Endodermal cell (in vitro differentiated cells): ENCODE measurements around the gene MGAT5. TPM values are rescaled to one million over a fixed set of nuclear protein-coding genes. Genes with fewer than 3 reads are reported as not detected.

Source experiments
- DNase-seq: peaks from one replicate; pipeline ENCODE4 v3.0.0-alpha.2; 2017
- H3K27ac ChIP-seq: 2 replicates; pipeline ENCODE4 v1.5.1; 2013; ENCODE audit warnings: mild to moderate bottlenecking, low read depth, low read length, moderate library complexity
- H3K27me3 ChIP-seq: 2 replicates; pipeline ENCODE4 v1.6.1; 2013; ENCODE audit warnings: mild to moderate bottlenecking, low read length, moderate library complexity; ENCODE audit not compliant: insufficient read depth, control insufficient read depth, poor library complexity, severe bottlenecking
- H3K36me3 ChIP-seq: 2 replicates; pipeline ENCODE4 v1.7.0; 2013; ENCODE audit warnings: mild to moderate bottlenecking, low read length, moderate library complexity; ENCODE audit not compliant: control insufficient read depth, insufficient read depth
- H3K4me1 ChIP-seq: one replicate; pipeline ENCODE4 v1.7.0; 2013; ENCODE audit warnings: low read length; ENCODE audit not compliant: control insufficient read depth, insufficient read depth
- H3K4me3 ChIP-seq: 2 replicates; pipeline ENCODE4 v1.5.1; 2013; ENCODE audit warnings: mild to moderate bottlenecking, low read length, moderate library complexity
- H3K9ac ChIP-seq: 2 replicates; pipeline ENCODE4 v1.6.1; 2013; ENCODE audit warnings: mild to moderate bottlenecking, low read length, moderate library complexity; ENCODE audit not compliant: poor library complexity, severe bottlenecking; ENCODE audit errors: extremely low read depth
- H3K9me3 ChIP-seq: 2 replicates; pipeline ENCODE4 v1.6.1; 2013; ENCODE audit warnings: mild to moderate bottlenecking, low read length, moderate library complexity; ENCODE audit not compliant: control insufficient read depth
- H3K27ac Mint-ChIP-seq: 2 replicates; pipeline ENCODE4 v1.8.0; 2020; ENCODE audit warnings: mixed read lengths
- H3K27me3 Mint-ChIP-seq: 2 replicates; pipeline ENCODE4 v1.8.0; 2021; ENCODE audit warnings: mild to moderate bottlenecking, mixed read lengths; ENCODE audit not compliant: insufficient read depth
- H3K36me3 Mint-ChIP-seq: 2 replicates; pipeline ENCODE4 v1.8.0; 2020; ENCODE audit warnings: low read depth, mixed read lengths
- H3K4me1 Mint-ChIP-seq: 2 replicates; pipeline ENCODE4 v1.8.0; 2020; ENCODE audit warnings: mixed read lengths
- H3K4me3 Mint-ChIP-seq: 2 replicates; pipeline ENCODE4 v1.8.0; 2020; ENCODE audit warnings: mild to moderate bottlenecking, moderate library complexity, mixed read lengths
- H3K9me3 Mint-ChIP-seq: 2 replicates; pipeline ENCODE4 v1.8.0; 2020; ENCODE audit warnings: mild to moderate bottlenecking, mixed read lengths
- CTCF ChIP-seq: fragments of 200-600 bp; sonication (generic); conservative IDR thresholded peaks from 2 replicates; pipeline ENCODE4 v1.5.0; 2021; ENCODE audit warnings: antibody characterized with exemption, mild to moderate bottlenecking
- WGBS, 2 experiments: methylation state at CpG; one replicate each; pipeline versions ENCODE4 v1.1.5 to v1.1.7; 2013; ENCODE audit warnings: missing lambda C conversion rate in 2 of 2, mixed read lengths in 1 of 2; ENCODE audit not compliant: insufficient coverage in 1 of 2, insufficient read length in 1 of 2; 5-methylcytosine and 5-hydroxymethylcytosine counted together
- total RNA-seq, 2 donors: library from RNA; stranded (reverse); fragmentation: NEBNext Ultra II Directional in 1 of 2; extraction: Animal tissue kit (Norgen Biotek cat#: 25700) in 1 of 2; gene quantifications; 2 replicates in 1 of 2; 3 replicates in 1 of 2; pipeline ENCODE4 v1.2.1, GENCODE V29; 2021

MGAT5 gene
- total RNA-seq, 2 donors from 2014 or later, result 57.2 to 78.4 TPM

- peaks cover 4% of the 10 kb centered on the region for H3K36me3 ChIP-seq
- WGBS, 2 experiments, result 92% methylated on average over 1 of the region's 1 CpG; no CpG with 5 or more reads in 1 of the 2 experiments
These were observed 141.9 kb downstream of the MGAT5 start for GRCh38 chr2:134395779-134396178.

GRCh38 chr2:134396493-134396892 is 142.6 kb downstream of the MGAT5 start:
- H3K4me1 Mint-ChIP-seq, result peaks cover 8% of the 10 kb centered on the region
- Histone ChIP-seq H3K9ac (no peak overlapping the region), H3K27me3 (no peaks in the 10 kb centered on the region), H3K9me3 (no peaks in the 10 kb centered on the region), H3K4me1 (no peaks in the 10 kb centered on the region), H3K27ac (no peak overlapping the region), H3K36me3 (peaks cover 4% of the 10 kb centered on the region), H3K4me3 (no peak overlapping the region)
- TF ChIP-seq CTCF, result no peak
- no peak for DNase-seq
- no peaks in the 10 kb centered on the region for H3K36me3 Mint-ChIP-seq
- H3K27ac Mint-ChIP-seq, result no peak overlapping the region
- H3K27me3 Mint-ChIP-seq, result no peaks in the 10 kb centered on the region
- no peaks in the 10 kb centered on the region for H3K9me3 Mint-ChIP-seq
- WGBS, 2 experiments, result 90 to 100% methylated on average over 3 to 6 of the region's 6 CpGs
- no peak overlapping the region for H3K4me3 Mint-ChIP-seq

More at GRCh38 chr2:134395779-134396178, 141.9 kb downstream of the MGAT5 start:
- no peaks in the 10 kb centered on the region for H3K9me3 ChIP-seq
- no peaks in the 10 kb centered on the region for H3K27me3 Mint-ChIP-seq
- H3K4me1 ChIP-seq, result no peaks in the 10 kb centered on the region
- no peak for DNase-seq
- no peaks in the 10 kb centered on the region for H3K9me3 Mint-ChIP-seq
- H3K27ac ChIP-seq, result no peak overlapping the region
- no peaks in the 10 kb centered on the region for H3K36me3 Mint-ChIP-seq
- H3K4me3 ChIP-seq, result no peak overlapping the region
- no peak overlapping the region for H3K9ac ChIP-seq
- H3K4me3 Mint-ChIP-seq, result no peak overlapping the region
- H3K4me1 Mint-ChIP-seq, result peaks cover 8% of the 10 kb centered on the region
- H3K27ac Mint-ChIP-seq, result no peak overlapping the region
- H3K27me3 ChIP-seq, result no peaks in the 10 kb centered on the region
- no peak for TF ChIP-seq CTCF

GRCh38 chr2:134397146-134397896 is 143.4 kb downstream of the MGAT5 start:
- Histone ChIP-seq H3K4me1 (no peaks in the 10 kb centered on the region), H3K4me3 (no peak overlapping the region), H3K27ac (no peak overlapping the region), H3K9ac (no peak overlapping the region), H3K9me3 (no peaks in the 10 kb centered on the region), H3K36me3 (peaks cover 4% of the 10 kb centered on the region), H3K27me3 (no peaks in the 10 kb centered on the region)
- Mint-ChIP-seq H3K4me3 (no peak overlapping the region), H3K27ac (no peak overlapping the region), H3K27me3 (no peaks in the 10 kb centered on the region), H3K9me3 (no peaks in the 10 kb centered on the region), H3K36me3 (no peaks in the 10 kb centered on the region), H3K4me1 (peaks cover 10% of the 10 kb centered on the region)
- 94 to 97% methylated on average over 5 to 7 of the region's 7 CpGs for WGBS, 2 experiments
- no peak for TF ChIP-seq CTCF
- DNase-seq, result no peak
